HG03442 (cell line): ENCODE measurements around the gene HES6.
"Not testable (repeated sequence)": the region's sequence is repeated elsewhere in the genome, so short reads cannot be mapped to it uniquely, and the experiment has no call there.

ENCODE experiments used
- ATAC-seq: cut with Tn5 transposase; IDR thresholded peaks from one replicate; pipeline ENCODE4 v1.9.1; 2021; ENCODE audit warnings: mild to moderate bottlenecking, moderate library complexity; ENCODE audit not compliant: unreplicated experiment

HES6 gene

GRCh38 chr2:238273433-238273832, 33.6 kb upstream of the HES6 start:
- not testable (repeated sequence) for ATAC-seq

- ATAC-seq: no peak
Measured at GRCh38 chr2:238272156-238272555, 32.3 kb upstream of the HES6 start.

GRCh38 chr2:238271686-238272085, 31.8 kb upstream of the HES6 start:
- not testable (repeated sequence) for ATAC-seq

DNA sequence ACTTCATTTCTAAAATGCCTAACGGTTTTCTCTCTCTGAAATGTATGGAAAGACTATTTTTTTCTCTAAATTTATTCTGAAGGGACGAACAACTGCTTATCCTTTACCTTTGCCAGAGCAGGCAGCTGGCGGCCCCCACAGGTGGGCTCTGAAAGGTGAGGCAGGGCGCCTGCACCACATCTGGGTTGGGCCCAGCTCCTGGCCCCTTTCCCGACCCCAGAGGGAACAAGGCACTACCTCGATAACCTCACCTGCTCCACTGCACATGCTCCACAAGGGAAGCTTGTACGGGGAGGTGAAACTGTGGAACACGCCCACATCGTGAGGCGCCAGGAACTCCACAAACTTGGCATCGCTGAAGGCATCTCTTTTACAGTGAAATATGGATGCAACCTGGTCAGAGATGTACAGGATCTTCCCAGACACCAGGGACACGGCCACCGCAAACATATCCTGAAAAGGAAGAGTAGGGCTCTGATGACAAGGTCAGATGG, 31.3 kb upstream of the HES6 start:
- ATAC-seq: no peak

DNA sequence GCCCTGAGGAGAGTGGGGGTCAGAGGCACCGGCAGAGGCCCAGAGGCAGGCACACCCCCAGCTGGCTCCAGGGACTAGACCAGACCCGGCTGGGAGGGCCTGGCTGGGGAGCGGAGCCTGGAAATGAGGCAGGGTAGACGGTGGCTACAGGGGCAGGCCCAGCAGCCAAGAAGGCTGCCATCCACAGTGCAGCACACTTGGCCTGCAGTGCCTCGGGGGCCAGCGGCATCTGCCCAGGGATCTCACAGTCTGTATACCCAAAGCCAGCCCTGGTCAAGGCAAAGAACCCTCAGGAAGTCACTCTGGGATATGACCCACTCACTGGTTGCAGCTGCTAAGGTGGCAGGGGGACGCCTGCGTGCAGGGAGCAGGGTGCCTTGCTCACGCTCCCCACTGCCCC, 30.8 kb upstream of the HES6 start:
- ATAC-seq: no peak

DNA sequence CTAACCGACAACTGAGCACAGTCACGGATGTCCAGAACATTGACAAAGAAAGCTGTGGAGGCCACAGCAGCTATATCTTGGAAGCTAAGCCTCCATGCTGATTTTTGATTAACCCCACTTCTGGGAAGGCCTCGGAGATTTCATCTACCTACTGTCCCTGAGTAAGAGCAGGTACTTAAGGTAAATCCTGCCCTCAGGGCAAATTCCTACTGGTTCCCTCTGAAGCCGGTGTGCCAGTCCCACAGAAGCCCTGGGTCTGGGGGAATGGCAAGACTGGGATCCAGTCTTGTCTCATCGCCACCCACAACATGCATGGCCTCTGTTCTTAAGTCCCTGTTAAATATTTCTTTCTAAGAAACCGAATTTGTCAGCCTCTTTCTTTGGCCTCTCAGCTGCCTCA, 29.9 kb upstream of the HES6 start:
- no peak for ATAC-seq

DNA sequence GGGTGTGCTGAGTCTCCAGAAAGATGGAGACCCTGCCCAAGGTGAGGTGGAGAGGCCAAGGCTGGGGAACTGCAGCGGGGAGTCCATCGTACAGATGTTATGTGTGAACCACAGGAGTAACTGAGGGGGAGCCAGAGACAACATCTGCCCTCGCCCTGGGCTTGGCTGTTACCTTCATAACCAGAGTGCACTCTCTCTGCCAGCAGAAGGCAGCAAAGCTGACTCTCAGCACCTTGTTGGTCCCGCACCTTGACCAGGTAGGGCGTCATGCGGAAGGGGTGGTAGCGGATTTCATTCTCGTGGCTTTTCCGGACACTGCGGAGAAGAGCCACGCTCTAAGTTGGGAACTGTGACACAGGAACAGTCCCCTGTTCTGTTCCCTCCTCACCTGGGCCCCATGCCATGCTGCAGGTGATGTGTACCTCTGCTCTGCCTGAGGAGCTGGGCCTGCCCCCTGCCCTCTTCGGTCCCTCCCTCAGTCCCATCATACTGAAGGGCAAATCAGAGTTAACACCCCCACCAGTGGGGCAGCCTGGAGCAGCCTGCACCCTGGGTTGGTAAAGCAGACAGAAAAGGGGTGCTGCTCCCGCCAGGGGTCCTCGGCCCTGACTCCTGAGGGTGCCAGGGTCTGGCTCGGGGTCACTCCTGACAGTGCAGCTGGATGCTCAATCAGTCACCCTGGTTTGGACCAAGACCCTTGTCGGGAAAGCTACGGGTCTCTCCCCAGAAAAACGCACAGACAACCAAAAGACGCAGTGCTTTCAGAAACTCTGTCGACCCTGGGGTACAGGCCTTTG, 28.2 kb upstream of the HES6 start:
- no peak for ATAC-seq

DNA sequence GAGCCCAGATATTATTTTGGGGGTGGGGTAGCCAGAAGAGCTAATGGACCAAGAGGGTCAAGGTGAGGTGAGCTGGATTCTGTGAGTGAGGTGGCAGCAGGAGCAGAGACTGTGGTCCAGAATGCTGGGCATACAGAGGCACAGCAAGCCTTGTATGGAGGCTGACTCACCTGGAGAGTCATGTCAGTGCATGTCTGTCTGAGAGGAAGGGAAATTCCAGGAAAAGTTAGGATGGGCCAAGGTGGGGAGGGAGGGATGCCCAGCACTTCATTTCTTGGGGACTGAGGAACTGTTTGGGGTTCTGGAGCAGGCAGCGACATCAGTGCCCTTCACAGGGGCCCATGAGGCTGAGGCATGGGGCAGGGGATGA, 27.5 kb upstream of the HES6 start:
- ATAC-seq: no peak

DNA sequence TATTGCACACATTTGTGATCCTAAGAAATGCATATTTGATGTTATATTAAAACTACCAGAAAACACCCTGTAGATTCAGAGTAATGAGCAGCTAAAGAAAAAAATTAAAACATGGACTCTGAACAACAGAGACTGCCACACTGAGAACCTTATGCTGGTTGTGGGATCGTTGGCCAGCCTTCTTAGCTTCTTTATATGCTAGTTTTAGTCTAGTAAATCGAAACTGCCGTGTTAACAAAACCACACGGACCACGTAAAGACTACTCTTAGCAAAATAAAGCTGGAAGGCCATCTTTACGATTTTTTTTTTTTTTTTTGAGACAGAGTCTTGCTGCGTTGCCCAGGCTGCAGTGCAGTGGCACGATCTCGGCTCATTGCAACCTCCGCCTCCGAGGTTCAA, 25.8 kb upstream of the HES6 start:
- ATAC-seq: no peak

DNA sequence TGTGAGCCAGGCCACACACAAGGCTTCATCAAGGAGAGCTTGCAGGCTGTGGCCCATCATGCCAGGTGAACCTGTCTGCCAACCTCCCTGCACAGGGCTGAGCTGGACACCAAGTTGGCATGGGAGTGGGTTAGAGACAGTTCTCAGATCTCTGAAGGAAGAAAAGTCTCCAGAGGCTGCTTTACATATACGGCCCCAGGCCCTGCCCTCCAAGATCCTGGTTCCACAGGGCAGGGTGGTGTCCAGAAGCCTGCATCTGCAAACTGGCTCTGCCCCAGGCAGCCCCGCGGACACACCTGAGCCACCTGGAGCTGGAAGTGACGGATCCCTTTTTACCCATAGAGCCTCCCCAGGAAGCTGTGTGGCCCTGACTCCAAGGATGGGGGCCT, 24.2 kb upstream of the HES6 start:
- no peak for ATAC-seq

DNA sequence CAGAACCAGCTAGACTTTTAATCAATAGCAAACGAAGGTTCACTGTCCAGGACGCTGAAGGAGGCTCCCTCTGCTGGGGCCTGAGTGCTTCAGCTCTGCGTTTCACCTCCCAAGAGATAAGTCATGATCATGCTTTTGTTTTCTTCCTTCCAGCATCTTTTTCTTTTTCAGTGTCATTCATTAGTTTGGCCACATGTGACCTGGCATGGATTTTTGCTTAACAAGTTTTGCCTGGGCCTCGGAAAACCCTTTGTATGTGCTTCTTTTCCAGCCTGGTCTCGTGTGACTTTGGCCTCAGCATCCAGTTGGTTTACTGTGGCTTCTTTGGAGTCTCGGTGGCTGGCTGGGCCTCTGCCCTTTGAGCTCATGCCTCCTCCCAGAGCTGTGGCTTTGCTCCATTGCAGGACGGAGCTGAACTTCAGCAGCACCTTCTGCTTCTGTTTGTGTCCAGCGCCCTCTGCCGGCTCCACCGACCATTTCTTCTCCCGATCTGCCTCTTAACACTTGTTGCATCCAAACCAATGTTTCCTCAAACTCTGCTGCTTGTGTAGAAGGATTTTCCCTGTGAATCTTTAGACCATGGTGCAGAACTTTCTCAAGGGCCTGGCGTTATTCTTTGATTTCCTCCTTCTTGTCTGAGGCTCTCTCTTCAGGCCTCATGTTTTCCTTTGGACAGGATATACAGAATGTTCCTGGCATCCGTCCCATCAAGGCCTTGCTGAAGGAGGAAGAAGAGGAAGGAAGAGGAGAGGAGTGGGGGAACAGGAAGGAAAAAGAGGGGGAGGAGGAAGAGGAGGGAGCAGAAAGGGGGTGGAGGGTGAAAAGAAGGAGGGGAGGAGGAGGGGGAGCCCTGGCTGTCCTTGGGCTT, 23.6 kb upstream of the HES6 start:
- no peak for ATAC-seq

- ATAC-seq: no peak
Measured at GRCh38 chr2:238262496-238263122, 22.8 kb upstream of the HES6 start.

DNA sequence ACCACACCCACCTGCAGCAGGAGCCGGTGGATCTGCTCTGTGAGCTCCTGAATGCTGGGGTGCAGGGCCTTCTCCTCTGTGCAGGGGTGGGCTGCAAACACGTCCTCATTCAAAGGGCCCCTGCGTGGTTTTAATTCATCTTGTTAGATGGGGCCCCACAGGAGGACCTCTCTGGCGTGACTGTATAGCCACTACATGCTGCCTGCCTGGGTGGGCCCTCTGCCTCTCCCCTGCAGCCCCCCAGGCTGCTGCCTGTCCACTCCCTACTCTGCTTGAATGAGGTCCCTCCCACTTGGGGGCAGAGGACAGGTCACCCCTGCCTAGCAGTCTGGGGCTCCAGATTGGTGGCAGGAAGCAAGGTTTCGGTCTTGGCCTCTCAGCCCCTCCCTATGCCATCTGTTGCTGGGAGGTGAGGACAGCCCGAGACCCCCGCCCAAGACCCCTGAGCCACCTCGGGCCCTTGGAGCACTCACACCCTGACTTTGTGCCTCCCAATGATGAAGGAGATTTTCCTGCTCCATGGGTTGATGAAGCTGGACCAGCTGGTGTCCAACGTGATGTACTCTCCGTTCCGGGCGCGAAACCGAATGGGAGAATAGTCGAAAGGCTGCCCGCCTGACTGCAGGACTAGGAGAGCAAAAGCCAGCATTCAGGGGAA, 22.0 kb upstream of the HES6 start:
- no peak for ATAC-seq

GRCh38 chr2:238260883-238261282, 21.0 kb upstream of the HES6 start:
- no peak for ATAC-seq

DNA sequence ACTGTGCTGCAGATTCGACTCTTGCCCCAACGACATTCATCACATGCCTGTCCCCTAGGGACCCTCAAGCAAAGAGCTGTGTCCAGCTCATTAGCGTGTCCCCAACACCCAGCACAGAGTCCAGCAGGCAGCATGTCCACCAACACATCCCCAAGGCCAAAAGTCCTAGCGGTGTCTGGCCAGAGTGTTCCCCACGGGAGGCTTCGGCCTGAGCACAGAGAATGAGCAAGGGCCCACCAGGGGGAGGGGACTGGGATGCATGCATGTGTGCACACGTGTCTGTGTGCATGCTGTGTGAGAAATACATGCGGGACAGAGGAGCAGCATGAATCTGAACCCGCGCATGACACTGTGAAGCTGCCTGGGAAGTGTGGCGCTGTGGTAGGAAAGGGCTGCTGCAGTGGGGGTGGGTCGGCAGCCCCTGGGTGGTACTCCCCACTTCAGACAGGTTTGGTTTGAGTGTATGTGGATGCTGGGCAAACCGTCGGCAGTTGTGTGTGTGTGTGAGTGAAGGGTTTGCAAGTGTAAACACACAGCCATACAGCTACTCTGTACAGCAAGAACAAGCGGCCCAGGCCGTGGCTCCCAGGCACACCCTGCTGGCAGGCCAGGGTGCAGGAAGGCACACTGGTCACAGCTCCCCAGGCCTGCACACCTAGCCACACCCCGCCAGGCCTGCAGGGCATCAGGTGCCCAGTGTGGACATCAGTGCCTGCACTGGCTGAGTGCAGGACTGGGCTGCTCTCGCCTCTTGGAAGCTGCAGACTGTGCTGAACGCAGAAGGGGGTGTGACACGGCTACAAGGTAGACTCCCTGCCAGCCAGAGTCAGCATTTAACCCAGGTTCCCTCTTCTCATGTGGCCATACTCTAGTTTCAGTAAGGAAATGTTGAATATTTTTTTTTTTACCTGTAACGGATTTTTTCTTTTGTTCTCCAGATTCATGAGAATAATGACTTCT, 19.5 kb upstream of the HES6 start:
- ATAC-seq: no peak

GRCh38 chr2:238257786-238258700, 18.2 kb upstream of the HES6 start:
- ATAC-seq: no peak

GRCh38 chr2:238256594-238257104, 16.8 kb upstream of the HES6 start:
- ATAC-seq: no peak

DNA sequence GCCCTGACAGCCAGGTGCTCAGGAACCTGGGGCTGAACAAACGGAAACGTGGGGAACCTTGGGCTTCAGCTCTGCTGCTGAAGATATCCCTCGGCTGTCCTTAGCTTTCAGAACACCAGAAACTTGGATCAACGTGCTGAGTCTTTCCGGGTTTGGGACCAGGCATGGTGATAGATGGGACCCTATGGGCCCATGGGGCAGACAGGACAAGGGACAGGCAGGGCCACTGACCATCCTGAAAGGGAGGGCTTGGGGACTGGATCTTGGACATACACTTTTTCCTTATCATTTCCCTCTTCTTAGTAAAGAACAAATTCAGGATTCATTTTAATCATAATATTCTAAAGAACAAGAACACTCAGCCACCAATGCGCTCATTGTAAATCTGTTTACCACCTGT, 16.3 kb upstream of the HES6 start:
- ATAC-seq: no peak

DNA sequence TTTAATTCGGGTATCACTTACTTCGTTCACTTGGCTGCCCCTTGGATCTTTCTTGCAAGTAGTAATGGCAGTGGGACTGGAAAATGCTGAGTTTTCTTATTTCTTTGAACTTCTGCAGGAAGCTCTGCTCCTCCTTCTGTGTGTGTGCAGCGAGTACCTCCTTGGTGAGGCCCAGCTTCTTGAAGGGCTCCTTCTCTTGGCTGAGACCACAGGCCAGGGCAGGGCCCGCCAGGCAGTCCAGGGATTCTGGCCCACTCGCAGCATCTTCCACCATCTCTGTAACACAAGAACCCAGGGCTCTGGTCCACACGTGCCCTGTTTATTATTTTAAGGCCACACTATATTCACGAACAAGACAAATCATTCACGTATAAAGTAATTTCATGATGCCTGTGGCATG, 15.8 kb upstream of the HES6 start:
- no peak for ATAC-seq
